Tibial nerve (tissue), 4 donors: ENCODE data around the gene PRR13. TPM values are rescaled to one million over a fixed set of nuclear protein-coding genes. Genes with fewer than 3 reads are reported as not detected.

ENCODE experiments used
- DNase-seq, 2 donors: peaks; one replicate each; pipeline ENCODE4 v3.0.0-alpha.2; 2019; ENCODE audit warnings: low spot score in 2 of 2
- H3K27ac ChIP-seq, 4 donors: fragments of 200-600 bp; sonication (generic) in 3 of 4; one replicate each; pipeline ENCODE4 v1.5.1; 2017 to 2019; ENCODE audit warnings: mild to moderate bottlenecking in 1 of 4
- H3K27me3 ChIP-seq, 2 donors: fragments of 200-600 bp; sonication (generic) in 1 of 2; one replicate each; pipeline versions ENCODE4 v1.5.1 to v1.6.0; 2017 to 2019
- H3K36me3 ChIP-seq, 3 donors: fragments of 200-600 bp; sonication (generic); one replicate each; pipeline ENCODE4 v1.5.1; 2018 to 2019
- H3K4me1 ChIP-seq, 4 donors: fragments of 200-600 bp; sonication (generic) in 3 of 4; one replicate each; pipeline ENCODE4 v1.5.1; 2017 to 2019
- H3K4me3 ChIP-seq, 4 donors: fragments of 200-600 bp; sonication (generic) in 3 of 4; one replicate each; pipeline ENCODE4 v1.5.1; 2017 to 2019; ENCODE audit warnings: mild to moderate bottlenecking in 1 of 4, moderate library complexity in 1 of 4
- H3K9me3 ChIP-seq, 4 donors: fragments of 200-600 bp; sonication (generic) in 3 of 4; one replicate each; pipeline ENCODE4 v1.5.1; 2017 to 2019
- EP300 ChIP-seq, 2 donors: sonication (generic); formaldehyde crosslinking; IDR thresholded peaks; one replicate each; pipeline ENCODE4 v1.6.1; 2017; ENCODE audit warnings: antibody characterized with exemption in 2 of 2, mild to moderate bottlenecking in 1 of 2
- POLR2A ChIP-seq, 2 donors: fragments of 450-650 bp; IDR thresholded peaks; one replicate each; pipeline ENCODE4 v1.6.1; 2017; ENCODE audit warnings: antibody characterized with exemption in 2 of 2, mild to moderate bottlenecking in 2 of 2, moderate library complexity in 2 of 2
- WGBS, 2 donors: methylation state at CpG; one replicate each; pipeline ENCODE4 v1.1.5; 2018; 5-methylcytosine and 5-hydroxymethylcytosine counted together
- total RNA-seq, 4 donors: library from RNA; depleted of rRNA; stranded (reverse); fragments of >200 nt; gene quantifications; one replicate each; pipeline ENCODE4 v1.1.0, GENCODE V29; 2016
- TF ChIP-seq, protein P1 (sequence below), 5 experiments: fragments of 200-600 bp in 3 of 5; fragments of 450-650 bp in 2 of 5; sonication (generic) in 3 of 5; IDR thresholded peaks; one replicate each; pipeline ENCODE4 v1.5.1; 2016 to 2019; ENCODE audit warnings: antibody characterized with exemption in 5 of 5, mild to moderate bottlenecking in 3 of 5, moderate library complexity in 2 of 5

The PRR13 gene
- total RNA-seq, 4 donors from 2014 or later = 54.6 to 125 (median 57.0) TPM

DNA sequence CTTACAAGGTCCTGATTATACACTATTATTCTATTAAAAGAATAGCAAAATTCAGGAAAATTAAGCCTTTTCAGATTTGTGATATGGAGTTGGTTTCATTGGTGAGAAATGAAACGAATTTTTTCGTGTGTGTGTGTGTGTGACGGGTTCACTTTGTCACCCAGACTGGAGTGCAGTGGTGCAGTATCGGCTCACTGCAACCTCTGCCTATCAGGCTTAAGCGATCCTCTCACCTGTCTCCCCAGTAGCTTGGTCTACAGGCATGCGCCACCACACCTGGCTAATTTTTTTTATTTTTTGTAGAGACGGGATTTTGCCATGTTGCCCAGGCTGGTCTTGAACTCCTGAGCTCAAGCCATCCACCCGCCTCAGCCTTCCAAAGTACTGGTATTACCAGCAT, 20.1 kb downstream of the PRR13 start:
- Histone ChIP-seq H3K36me3 (peaks cover 17 to 100% (median 88%) of the 10 kb centered on the region in 3 donors), H3K27ac (no peak overlapping the region), H3K9me3 (no peaks in the 10 kb centered on the region), H3K4me3 (no peak overlapping the region), H3K27me3 (no peaks in the 10 kb centered on the region), H3K4me1 (peaks cover 0 to 70% (median 2%) of the 10 kb centered on the region in 4 donors)
- TF ChIP-seq EP300 (IDR thresholded peaks at IDR 0.05) (no peak), POLR2A (IDR thresholded peaks at IDR 0.05) (no peak)
- TF ChIP-seq, protein P1, sequence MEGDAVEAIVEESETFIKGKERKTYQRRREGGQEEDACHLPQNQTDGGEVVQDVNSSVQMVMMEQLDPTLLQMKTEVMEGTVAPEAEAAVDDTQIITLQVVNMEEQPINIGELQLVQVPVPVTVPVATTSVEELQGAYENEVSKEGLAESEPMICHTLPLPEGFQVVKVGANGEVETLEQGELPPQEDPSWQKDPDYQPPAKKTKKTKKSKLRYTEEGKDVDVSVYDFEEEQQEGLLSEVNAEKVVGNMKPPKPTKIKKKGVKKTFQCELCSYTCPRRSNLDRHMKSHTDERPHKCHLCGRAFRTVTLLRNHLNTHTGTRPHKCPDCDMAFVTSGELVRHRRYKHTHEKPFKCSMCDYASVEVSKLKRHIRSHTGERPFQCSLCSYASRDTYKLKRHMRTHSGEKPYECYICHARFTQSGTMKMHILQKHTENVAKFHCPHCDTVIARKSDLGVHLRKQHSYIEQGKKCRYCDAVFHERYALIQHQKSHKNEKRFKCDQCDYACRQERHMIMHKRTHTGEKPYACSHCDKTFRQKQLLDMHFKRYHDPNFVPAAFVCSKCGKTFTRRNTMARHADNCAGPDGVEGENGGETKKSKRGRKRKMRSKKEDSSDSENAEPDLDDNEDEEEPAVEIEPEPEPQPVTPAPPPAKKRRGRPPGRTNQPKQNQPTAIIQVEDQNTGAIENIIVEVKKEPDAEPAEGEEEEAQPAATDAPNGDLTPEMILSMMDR (IDR thresholded peaks at IDR 0.05) = no peak
- WGBS, 2 donors = 82% methylated on average over 8 of the region's 8 CpGs
- DNase-seq = no peak

DNA sequence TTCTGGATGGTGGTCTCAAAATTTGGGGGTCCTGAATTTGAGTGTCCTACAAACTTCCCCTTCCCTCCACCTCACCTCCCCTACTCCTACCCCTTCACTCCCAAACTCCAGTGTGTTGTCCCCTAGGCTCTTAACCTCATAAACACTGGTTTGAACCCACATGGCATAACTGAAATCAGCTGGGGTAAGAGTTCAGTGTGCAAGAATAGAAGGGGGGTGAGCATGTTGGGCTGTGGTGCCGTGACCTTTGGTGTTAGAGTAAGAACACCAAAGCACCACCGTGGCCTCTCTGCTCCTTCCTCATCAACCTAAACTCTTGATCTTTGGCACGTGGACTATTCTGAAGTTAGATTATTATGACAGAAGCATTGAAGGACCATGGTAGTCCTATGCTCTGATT, 21.4 kb downstream of the PRR13 start:
- TF ChIP-seq, protein P1 (IDR thresholded peaks at IDR 0.05) = no peak
- no peak for TF ChIP-seq EP300 (IDR thresholded peaks at IDR 0.05)
- TF ChIP-seq POLR2A (IDR thresholded peaks at IDR 0.05) = no peak
- peaks cover 19 to 100% (median 86%) of the 10 kb centered on the region in 3 donors for H3K36me3 ChIP-seq
- WGBS, 2 donors = 72 to 78% methylated on average over 3 of the region's 3 CpGs

DNA sequence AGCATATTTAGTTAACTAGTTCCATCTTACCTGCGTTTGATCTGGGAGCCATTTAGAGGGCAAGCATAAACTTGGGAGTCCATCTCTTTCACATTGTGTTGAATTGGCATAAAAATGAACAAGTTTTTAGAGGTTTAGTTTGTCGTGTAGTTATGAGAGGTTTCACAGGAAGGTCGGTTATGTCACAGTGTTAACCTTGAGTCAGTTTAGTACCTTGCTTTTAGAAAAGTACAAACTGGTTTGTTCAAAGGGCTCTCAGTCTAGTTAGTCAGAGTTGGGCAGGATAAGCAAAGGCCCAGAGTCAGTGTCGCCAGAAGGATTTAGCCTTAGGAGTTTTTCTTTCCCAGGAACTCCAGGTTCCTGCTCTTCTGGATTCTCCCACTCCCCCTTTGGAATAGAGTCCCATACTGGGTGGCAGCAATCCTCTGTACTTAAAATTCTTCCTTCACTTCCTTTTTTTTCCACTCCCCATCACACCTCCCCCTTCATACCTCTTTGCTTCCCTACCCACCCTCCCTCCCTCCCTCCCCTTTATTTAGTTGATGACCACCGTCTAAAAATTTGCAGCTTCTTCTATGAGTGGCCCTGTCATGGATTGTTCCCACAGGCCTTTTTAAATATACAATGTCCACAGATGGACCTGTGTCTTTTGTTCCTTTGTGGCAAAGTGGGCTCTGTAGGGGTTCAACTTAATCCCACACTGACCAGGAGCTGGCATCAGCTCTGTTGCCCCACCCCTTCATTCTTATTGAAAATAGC, 22.4 kb downstream of the PRR13 start:
- TF ChIP-seq EP300 (IDR thresholded peaks at IDR 0.05) = no peak
- TF ChIP-seq POLR2A (IDR thresholded peaks at IDR 0.05) = no peak
- TF ChIP-seq, protein P1 (IDR thresholded peaks at IDR 0.05) = no peak
- 54 to 60% methylated on average over 5 of the region's 5 CpGs for WGBS, 2 donors
- Histone ChIP-seq H3K27ac (no peak overlapping the region), H3K36me3 (peaks cover 19 to 100% (median 79%) of the 10 kb centered on the region in 3 donors), H3K4me1 (peaks cover 0 to 58% (median 2%) of the 10 kb centered on the region in 4 donors), H3K9me3 (no peaks in the 10 kb centered on the region), H3K4me3 (no peak overlapping the region), H3K27me3 (no peaks in the 10 kb centered on the region)
- no peak for DNase-seq

More for the DNA sequence above, 21.4 kb downstream of the PRR13 start:
- Histone ChIP-seq H3K27me3 (no peaks in the 10 kb centered on the region), H3K4me1 (peaks cover 0 to 58% (median 2%) of the 10 kb centered on the region in 4 donors), H3K27ac (no peak overlapping the region), H3K4me3 (no peak overlapping the region), H3K9me3 (no peaks in the 10 kb centered on the region)
- DNase-seq = no peak

DNA sequence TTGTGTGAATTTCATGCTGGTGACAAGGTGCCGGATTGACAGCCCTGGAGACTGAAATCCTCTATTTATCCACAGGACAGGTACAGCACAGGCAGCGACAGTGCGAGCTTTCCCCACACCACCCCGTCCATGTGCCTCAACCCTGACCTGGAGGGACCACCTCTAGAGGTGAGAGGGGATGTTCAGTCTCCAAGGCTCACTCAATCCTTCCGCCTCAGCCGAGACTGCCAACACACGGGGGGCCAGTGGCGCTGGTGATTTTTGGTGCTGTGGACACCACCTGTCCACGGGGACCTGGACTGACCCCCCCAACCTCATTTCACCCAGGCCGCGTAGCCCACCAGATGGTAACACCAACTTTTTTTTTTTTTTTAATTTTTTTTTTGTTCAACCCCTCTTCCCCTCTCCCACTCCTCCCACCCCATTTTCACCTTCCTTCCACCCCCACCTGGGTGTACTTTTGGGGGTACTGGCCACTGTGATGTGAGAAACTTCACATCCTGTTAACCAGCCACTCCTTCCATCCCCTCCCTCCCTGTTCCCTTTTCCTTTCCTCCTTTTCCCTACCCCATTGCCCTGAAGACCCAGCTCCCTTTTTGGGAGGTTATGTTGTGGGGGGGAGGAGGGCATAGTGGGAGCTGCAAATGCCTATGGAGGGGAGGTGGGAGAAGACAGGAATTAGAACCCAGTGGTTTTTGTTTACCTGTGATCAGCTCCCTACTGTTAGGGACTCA, 23.3 kb downstream of the PRR13 start:
- no peak overlapping the region for H3K27ac ChIP-seq

More for the DNA sequence above, 23.3 kb downstream of the PRR13 start:
- TF ChIP-seq, protein P1 (IDR thresholded peaks at IDR 0.05) = no peak
- TF ChIP-seq POLR2A (IDR thresholded peaks at IDR 0.05) = no peak
- TF ChIP-seq EP300 (IDR thresholded peaks at IDR 0.05) = no peak
- Histone ChIP-seq H3K4me3 (no peak overlapping the region), H3K9me3 (no peaks in the 10 kb centered on the region), H3K27me3 (no peaks in the 10 kb centered on the region), H3K4me1 (peaks cover 0 to 55% (median 2%) of the 10 kb centered on the region in 4 donors), H3K36me3 (peaks cover 17 to 100% (median 81%) of the 10 kb centered on the region in 3 donors)
- WGBS, 2 donors = 89 to 93% methylated on average over 8 to 11 of the region's 11 CpGs
- no peak for DNase-seq
